Measurements from ENCODE around the gene UNC5C.

Gene UNC5C

GRCh38 chr4:95546221-95546620 is 2.6 kb downstream of the UNC5C start:
- DNase-seq: no peak

DNA sequence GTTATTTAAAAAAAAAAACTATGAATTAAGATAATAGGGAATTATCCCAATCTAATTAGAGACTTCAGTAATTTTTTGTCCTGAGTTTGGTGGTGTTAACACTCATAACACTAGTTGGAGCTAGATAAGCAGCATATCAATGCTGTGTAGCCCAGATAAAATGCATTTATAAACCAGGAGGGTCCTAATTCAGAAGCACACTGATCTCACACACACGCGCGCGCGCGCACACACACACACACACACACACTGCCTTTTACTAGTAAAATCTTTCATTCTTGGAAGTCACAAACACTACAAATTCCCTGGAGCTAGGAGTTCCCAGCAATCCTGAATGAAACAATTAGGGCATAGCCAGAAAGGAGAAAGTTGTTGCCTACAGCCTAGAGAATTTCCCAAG is 3.2 kb downstream of the UNC5C start:
- DNase-seq: no peak

- DNase-seq: no peak
Observed at GRCh38 chr4:95544113-95545103, 4.4 kb downstream of the UNC5C start.

DNA sequence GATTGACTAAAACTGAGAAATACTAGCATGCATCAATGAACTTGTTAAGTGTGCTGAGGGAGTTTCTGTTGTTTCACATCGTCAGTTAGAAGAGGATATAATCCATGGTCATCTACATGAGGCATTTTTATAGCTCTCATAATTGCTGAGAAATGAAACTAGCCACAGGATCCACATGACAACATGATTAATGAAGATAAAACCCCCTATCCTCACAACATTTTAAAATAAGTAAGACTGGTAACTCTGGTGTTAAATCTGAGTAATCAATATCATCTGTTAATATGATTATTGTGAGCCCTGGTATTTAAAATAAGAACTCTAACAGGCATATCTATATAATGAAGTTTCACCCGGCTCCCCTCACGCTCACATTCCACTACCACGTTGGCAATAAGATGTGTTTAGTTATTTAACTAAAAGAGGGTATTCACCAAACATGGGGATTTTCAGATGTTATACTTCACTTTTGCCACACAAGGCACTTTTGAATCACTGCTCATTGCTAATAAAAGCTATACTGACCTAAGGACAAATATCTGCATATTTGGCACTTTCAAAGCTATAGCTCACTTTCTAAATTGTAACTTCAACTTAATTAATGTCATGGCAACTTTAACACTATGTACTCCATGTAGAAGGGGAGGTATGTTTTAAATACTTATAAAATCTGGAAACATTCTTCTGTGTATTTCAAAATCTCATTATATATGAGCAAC is 6.7 kb downstream of the UNC5C start:
- DNase-seq: no peak

DNA sequence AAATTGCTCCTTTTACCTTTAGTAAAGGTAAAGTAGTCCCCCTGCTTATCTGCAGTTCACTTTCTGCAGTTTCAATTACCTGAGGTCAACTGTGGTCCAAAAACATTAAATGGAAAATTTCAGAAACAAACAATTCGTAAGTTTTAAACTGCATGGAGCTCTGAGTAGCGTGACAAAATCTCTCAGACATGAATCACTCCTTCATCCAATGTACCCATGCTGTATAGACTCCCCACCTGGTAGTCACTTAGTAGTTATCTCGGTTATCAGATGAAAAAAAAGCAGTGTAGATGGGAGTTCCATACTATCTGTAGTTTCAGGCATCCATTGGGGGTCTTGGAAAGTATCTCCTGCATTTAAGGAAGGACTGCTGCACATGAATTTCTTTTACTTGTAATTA is 7.7 kb downstream of the UNC5C start:
- no peak for DNase-seq

DNA sequence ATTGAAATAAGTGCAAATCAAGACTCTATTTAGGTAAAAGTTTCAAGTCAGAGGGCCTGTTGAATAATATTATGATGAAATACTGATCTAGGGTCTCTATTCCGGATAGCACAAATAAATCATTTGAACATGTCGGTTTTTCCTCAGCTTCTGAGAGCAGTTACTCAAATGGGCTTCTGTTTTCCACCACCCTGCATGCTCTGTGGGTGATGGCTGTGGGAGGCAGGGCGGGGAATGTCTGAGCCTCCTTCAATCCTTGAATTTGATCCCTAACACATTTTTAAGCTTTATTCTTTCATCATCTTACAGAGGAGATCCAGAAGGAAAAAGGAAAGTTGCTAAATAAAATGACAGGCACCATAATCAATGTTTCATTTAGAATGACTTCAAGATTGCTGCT is 8.5 kb downstream of the UNC5C start:
- DNase-seq: no peak

- no peak for DNase-seq
Observed at GRCh38 chr4:95539106-95539505, 9.7 kb downstream of the UNC5C start.

GRCh38 chr4:95537863-95538488 is 10.8 kb downstream of the UNC5C start:
- DNase-seq: no peak

DNA sequence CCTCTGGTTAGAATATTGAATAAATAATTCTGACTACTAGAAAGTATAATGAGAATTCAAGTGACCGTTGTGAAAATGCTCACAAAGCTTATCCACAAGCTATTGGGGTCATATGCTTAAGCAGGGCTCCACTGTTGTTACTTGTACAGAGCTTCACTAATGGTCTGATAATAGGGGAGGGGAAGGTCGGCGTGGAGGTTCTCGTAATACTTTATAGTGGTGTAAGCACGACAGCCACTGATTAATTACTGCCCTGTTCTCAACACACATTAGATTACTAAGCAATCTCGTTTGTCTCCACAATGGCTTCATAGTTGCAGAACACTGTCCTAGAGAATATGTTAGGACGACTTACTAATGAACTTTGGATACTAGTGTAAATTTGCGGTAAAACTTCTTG is 11.6 kb downstream of the UNC5C start:
- no peak for DNase-seq

DNA sequence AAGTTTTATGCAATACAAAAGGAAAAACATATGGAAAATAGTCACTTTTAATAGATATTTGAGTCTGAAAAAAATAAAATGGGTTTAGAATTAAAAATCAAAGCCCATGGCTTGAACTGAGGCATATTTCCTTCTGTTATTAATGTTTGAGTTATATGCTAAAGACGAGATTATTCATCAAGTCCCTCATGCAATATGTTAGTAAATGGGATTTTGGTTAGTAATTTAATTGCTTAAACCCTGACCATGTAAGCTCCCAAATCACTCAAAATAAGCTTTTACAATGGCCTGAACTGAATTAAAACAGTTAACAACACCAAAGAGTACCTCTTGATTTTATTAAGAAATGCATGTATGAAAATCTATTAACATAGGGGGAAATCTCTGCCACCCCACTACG is 12.1 kb downstream of the UNC5C start:
- no peak for DNase-seq

GRCh38 chr4:95535180-95535579 is 13.6 kb downstream of the UNC5C start:
- DNase-seq: no peak

DNA sequence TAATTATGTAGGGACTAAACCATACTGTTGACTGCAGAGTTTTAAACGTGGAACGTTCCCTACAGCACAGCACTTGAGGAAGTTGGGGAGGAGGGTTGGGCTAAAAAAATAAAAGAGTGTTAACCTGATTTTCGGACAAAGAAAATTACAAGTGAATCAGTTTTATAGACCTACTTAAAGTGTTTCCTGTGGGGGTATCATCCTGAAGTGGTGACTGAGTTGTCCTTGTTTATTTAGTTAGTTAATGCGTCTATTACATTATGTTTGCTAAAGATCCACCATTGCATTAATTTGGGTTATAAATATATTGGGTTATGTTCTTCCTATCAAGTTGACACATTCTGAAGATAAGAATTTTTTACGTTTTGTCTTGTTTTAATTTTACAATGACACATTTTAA is 14.7 kb downstream of the UNC5C start:
- no peak for DNase-seq

GRCh38 chr4:95533254-95533653 is 15.5 kb downstream of the UNC5C start:
- DNase-seq: no peak

GRCh38 chr4:95532305-95532704 is 16.5 kb downstream of the UNC5C start:
- DNase-seq: no peak

GRCh38 chr4:95531141-95531540 is 17.6 kb downstream of the UNC5C start:
- DNase-seq: no peak

DNA sequence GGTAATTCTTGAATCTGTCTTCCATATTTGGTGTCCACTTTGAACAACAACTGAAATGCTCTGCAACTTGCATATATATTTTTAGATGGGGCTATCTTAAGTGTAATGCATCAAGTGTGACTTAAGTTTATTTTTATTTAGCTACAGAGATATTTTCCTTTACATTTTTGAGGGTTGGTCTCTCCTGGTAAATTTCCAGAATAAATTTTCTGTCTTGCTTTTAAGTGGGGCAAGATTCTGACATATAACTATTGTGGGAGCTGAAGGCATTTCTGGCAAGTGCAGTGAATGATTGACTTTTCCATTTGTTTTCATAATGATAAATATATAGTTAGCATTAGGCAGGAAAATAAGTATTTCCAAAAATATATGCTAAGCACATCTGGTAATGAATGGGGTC is 18.8 kb downstream of the UNC5C start:
- no peak for DNase-seq

DNA sequence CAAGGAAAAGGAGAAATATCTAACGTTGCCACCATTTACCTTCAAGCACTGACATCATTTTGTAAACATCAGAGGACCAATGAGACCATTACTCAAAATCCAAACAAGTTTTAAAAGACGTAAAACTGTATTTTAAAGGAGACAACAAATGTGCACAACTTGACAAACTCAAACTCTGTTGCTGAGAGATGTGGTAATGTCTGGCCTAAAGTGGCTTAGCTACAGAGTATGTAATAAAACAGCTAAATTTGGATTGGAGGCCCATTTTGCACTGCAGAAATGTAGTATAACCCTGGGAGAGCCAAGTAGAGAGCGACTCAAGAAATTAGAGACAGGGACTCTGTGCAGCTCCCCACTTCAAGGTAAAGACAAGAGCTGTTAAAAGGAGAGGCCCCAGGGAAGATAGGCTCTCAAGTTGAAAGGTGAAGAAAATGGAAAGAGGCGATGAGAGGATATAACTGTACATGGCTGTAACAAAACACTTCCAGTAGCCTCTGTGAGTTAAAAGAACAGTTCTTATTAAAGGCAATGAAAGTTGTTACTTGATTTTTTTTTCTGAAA is 20.3 kb downstream of the UNC5C start:
- DNase-seq: no peak

GRCh38 chr4:95526075-95526474 is 22.7 kb downstream of the UNC5C start:
- DNase-seq: no peak

GRCh38 chr4:95524729-95525128 is 24.0 kb downstream of the UNC5C start:
- DNase-seq: no peak

DNA sequence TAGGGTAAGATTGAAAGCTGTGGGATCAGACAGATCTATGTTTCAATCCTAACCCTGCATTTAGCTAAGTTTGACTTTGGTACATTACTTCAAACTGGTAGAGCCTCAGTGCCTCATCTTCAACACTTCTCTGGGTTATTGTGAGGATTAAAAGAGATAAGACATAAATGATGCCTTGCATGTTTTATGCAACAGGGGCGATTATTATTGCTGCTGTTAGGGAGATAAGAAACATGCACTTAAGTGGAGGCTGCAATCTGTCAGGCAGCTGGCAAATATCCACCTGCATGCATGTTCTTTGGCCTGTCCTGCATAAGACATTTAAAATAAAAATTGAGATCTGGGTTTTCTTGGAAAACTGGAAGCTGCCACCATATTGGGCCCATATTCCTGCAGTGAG is 24.6 kb downstream of the UNC5C start:
- no peak for DNase-seq

DNA sequence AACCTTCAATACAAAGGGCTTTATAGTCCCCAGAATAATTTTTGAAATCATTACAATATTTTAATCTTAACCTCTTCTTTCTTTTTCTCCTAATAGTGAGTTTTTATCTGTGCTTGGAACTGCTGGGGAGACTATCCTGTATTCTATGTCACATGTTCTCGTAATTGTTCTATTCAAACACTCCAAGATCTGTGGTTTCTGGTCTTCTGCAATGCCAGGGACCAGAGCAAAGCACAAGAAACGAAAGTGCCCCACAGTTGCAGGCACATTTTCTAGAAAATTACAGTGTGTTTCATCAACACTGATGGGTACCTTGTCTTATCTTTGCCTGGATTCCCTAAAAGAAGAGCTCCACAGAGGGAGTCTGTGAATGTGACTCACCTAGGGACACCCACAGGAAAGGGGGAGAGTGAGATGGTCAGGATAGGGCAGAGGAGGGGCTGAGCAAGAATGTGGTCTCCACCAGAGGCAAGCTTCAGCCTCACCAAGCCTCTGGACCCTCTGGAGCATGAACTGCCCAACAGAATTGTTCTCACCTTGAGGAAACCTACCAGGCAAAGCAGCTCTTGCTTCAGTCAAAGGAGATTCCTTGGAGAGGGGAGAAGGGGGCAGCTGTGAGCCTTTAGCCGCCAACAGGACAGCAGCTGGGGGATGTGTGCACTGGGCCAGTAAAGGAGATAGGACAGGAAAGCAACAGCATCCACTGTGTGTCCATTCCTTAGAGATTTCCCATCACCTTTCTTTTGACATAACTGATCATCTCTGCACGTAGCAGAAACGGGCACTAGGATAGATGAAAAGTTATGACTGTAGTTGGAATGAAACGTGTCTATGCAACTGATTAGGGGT is 25.9 kb downstream of the UNC5C start:
- DNase-seq: no peak

GRCh38 chr4:95517576-95518345 is 31.0 kb downstream of the UNC5C start:
- no peak for DNase-seq

All from stimulated activated CD8-positive, alpha-beta memory T cell treated with anti-CD3 and anti-CD28 coated beads, Interleukin-4, amount 100 ng/mL, for 48 hours (primary cell).